Tibial nerve (tissue), 4 donors: ENCODE measurements around the gene KLHL30. TPM values are rescaled to one million over a fixed set of nuclear protein-coding genes. Genes with fewer than 3 reads are reported as not detected.
A peak's percentile ranks its signal among the peaks of the same experiment; 100 is the strongest.

ENCODE experiments used
- DNase-seq, 2 donors: peaks; one replicate each; pipeline ENCODE4 v3.0.0-alpha.2; 2019; ENCODE audit warnings: low spot score in 2 of 2
- H3K27ac ChIP-seq, 4 donors: fragments of 200-600 bp; sonication (generic) in 3 of 4; one replicate each; pipeline ENCODE4 v1.5.1; 2017 to 2019; ENCODE audit warnings: mild to moderate bottlenecking in 1 of 4
- H3K27me3 ChIP-seq, 2 donors: fragments of 200-600 bp; sonication (generic) in 1 of 2; one replicate each; pipeline versions ENCODE4 v1.5.1 to v1.6.0; 2017 to 2019
- H3K36me3 ChIP-seq, 3 donors: fragments of 200-600 bp; sonication (generic); one replicate each; pipeline ENCODE4 v1.5.1; 2018 to 2019
- H3K4me1 ChIP-seq, 4 donors: fragments of 200-600 bp; sonication (generic) in 3 of 4; one replicate each; pipeline ENCODE4 v1.5.1; 2017 to 2019
- H3K4me3 ChIP-seq, 4 donors: fragments of 200-600 bp; sonication (generic) in 3 of 4; one replicate each; pipeline ENCODE4 v1.5.1; 2017 to 2019; ENCODE audit warnings: mild to moderate bottlenecking in 1 of 4, moderate library complexity in 1 of 4
- H3K9me3 ChIP-seq, 4 donors: fragments of 200-600 bp; sonication (generic) in 3 of 4; one replicate each; pipeline ENCODE4 v1.5.1; 2017 to 2019
- CTCF ChIP-seq, 5 experiments: fragments of 200-600 bp in 3 of 5; fragments of 450-650 bp in 2 of 5; sonication (generic) in 3 of 5; IDR thresholded peaks; one replicate each; pipeline ENCODE4 v1.5.1; 2016 to 2019; ENCODE audit warnings: antibody characterized with exemption in 5 of 5, mild to moderate bottlenecking in 3 of 5, moderate library complexity in 2 of 5
- EP300 ChIP-seq, 2 donors: sonication (generic); formaldehyde crosslinking; IDR thresholded peaks; one replicate each; pipeline ENCODE4 v1.6.1; 2017; ENCODE audit warnings: antibody characterized with exemption in 2 of 2, mild to moderate bottlenecking in 1 of 2
- POLR2A ChIP-seq, 2 donors: fragments of 450-650 bp; IDR thresholded peaks; one replicate each; pipeline ENCODE4 v1.6.1; 2017; ENCODE audit warnings: antibody characterized with exemption in 2 of 2, mild to moderate bottlenecking in 2 of 2, moderate library complexity in 2 of 2
- WGBS, 2 donors: methylation state at CpG; one replicate each; pipeline ENCODE4 v1.1.5; 2018; 5-methylcytosine and 5-hydroxymethylcytosine counted together
- total RNA-seq, 4 donors: library from RNA; depleted of rRNA; stranded (reverse); fragments of >200 nt; gene quantifications; one replicate each; pipeline ENCODE4 v1.1.0, GENCODE V29; 2016

KLHL30 gene
- total RNA-seq, 4 donors from 2014 or later: 0.63 to 2.1 (median 1.6) TPM

- TF ChIP-seq EP300 (IDR thresholded peaks at IDR 0.05) (no peak), CTCF (IDR thresholded peaks at IDR 0.05) (no peak), POLR2A (IDR thresholded peaks at IDR 0.05) (no peak)
- peak in 1 of 2 donors; percentile 18 for DNase-seq
- Histone ChIP-seq H3K27me3 (peaks cover 0 to 9% of the 10 kb centered on the region in 2 donors), H3K4me1 (peaks cover 0 to 20% (median 5%) of the 10 kb centered on the region in 4 donors), H3K9me3 (no peaks in the 10 kb centered on the region), H3K4me3 (no peak overlapping the region), H3K36me3 (no peaks in the 10 kb centered on the region), H3K27ac (no peak overlapping the region)
- WGBS, 2 donors: 55 to 64% methylated on average over 14 of the region's 14 CpGs
Measured at GRCh38 chr2:238136820-238137537, 1.5 kb upstream of the KLHL30 start.

- no peaks in the 10 kb centered on the region for H3K36me3 ChIP-seq
- peaks cover 0 to 20% (median 5%) of the 10 kb centered on the region in 4 donors for H3K4me1 ChIP-seq
- H3K27me3 ChIP-seq: peaks cover 0 to 9% of the 10 kb centered on the region in 2 donors
- TF ChIP-seq CTCF (IDR thresholded peaks at IDR 0.05): no peak
- no peak for TF ChIP-seq EP300 (IDR thresholded peaks at IDR 0.05)
- TF ChIP-seq POLR2A (IDR thresholded peaks at IDR 0.05): no peak
- H3K27ac ChIP-seq: no peak overlapping the region
- no peak for DNase-seq
- WGBS, 2 donors: 90 to 96% methylated on average over 13 of the region's 13 CpGs
- H3K4me3 ChIP-seq: no peak overlapping the region
- H3K9me3 ChIP-seq: no peaks in the 10 kb centered on the region
Measured at GRCh38 chr2:238137885-238138284, 583 bp upstream of the KLHL30 start.

GRCh38 chr2:238139196-238140039 lies 950 bp downstream of the KLHL30 start:
- 50 to 64% methylated on average over 43 to 51 of the region's 56 CpGs for WGBS, 2 donors
- TF ChIP-seq CTCF (IDR thresholded peaks at IDR 0.05): peak in 4 of 5 experiments; percentile 23 to 48 (median 28)
- TF ChIP-seq POLR2A (IDR thresholded peaks at IDR 0.05): no peak
- no peak for TF ChIP-seq EP300 (IDR thresholded peaks at IDR 0.05)
- Histone ChIP-seq H3K4me3 (peak overlapping the region in 1 of 4 donors; percentile 27), H3K27me3 (peaks cover 0 to 9% of the 10 kb centered on the region in 2 donors), H3K36me3 (no peaks in the 10 kb centered on the region), H3K9me3 (no peaks in the 10 kb centered on the region), H3K4me1 (peaks cover 0 to 20% (median 5%) of the 10 kb centered on the region in 4 donors), H3K27ac (no peak overlapping the region)
- no peak for DNase-seq

- Histone ChIP-seq H3K4me3 (no peak overlapping the region), H3K4me1 (peaks cover 0 to 20% (median 5%) of the 10 kb centered on the region in 4 donors), H3K9me3 (no peaks in the 10 kb centered on the region)
Measured at GRCh38 chr2:238140040-238140439, 1.6 kb downstream of the KLHL30 start.

More at GRCh38 chr2:238140040-238140439, 1.6 kb downstream of the KLHL30 start:
- Histone ChIP-seq H3K27ac (no peak overlapping the region), H3K36me3 (no peaks in the 10 kb centered on the region), H3K27me3 (peaks cover 0 to 9% of the 10 kb centered on the region in 2 donors)
- TF ChIP-seq POLR2A (IDR thresholded peaks at IDR 0.05): no peak
- TF ChIP-seq CTCF (IDR thresholded peaks at IDR 0.05): no peak
- TF ChIP-seq EP300 (IDR thresholded peaks at IDR 0.05): no peak
- DNase-seq: no peak
- WGBS, 2 donors: 85% methylated on average over 7 of the region's 7 CpGs; no CpG with 5 or more reads in 1 of the 2 donors
